Ishikawa (cell line): ENCODE data around the gene TBX2.
A peak's percentile ranks its signal among the peaks of the same experiment; 100 is the strongest.

Experiments used
- CEBPB ChIP-seq: IDR thresholded peaks from 2 replicates; pipeline ENCODE4 v1.6.1; 2012
- CREB1 ChIP-seq: IDR thresholded peaks from 2 replicates; pipeline ENCODE4 v1.6.1; 2012; ENCODE audit warnings: low read depth
- EGR1 ChIP-seq: IDR thresholded peaks from 2 replicates; pipeline ENCODE4 v1.6.1; 2012
- EP300 ChIP-seq: IDR thresholded peaks from 2 replicates; pipeline ENCODE4 v1.6.1; 2012; ENCODE audit warnings: borderline replicate concordance
- FOXM1 ChIP-seq: IDR thresholded peaks from 2 replicates; pipeline ENCODE4 v1.6.1; 2012; ENCODE audit warnings: low read depth, borderline replicate concordance
- MAX ChIP-seq: IDR thresholded peaks from 2 replicates; pipeline ENCODE4 v1.6.1; 2012
- NFIC ChIP-seq: IDR thresholded peaks from 2 replicates; pipeline ENCODE4 v1.6.1; 2012
- RAD21 ChIP-seq: IDR thresholded peaks from 2 replicates; pipeline ENCODE4 v1.6.1; 2012; ENCODE audit warnings: low read depth
- REST ChIP-seq: IDR thresholded peaks from 2 replicates; pipeline ENCODE4 v1.6.1; 2012; ENCODE audit warnings: low read depth, mild to moderate bottlenecking
- TAF1 ChIP-seq: IDR thresholded peaks from 2 replicates; pipeline ENCODE4 v1.6.1; 2012; ENCODE audit warnings: low read depth, mild to moderate bottlenecking
- TCF12 ChIP-seq: IDR thresholded peaks from 2 replicates; pipeline ENCODE4 v1.6.1; 2012; ENCODE audit warnings: low read depth
- TEAD4 ChIP-seq: IDR thresholded peaks from 2 replicates; pipeline ENCODE4 v1.6.1; 2012
- USF1 ChIP-seq: IDR thresholded peaks from 2 replicates; pipeline ENCODE4 v1.6.1; 2012
- YY1 ChIP-seq: IDR thresholded peaks from 2 replicates; pipeline ENCODE4 v1.6.1; 2012; ENCODE audit warnings: low read depth
- ZBTB7A ChIP-seq: IDR thresholded peaks from 2 replicates; pipeline ENCODE4 v1.6.1; 2012; ENCODE audit warnings: low read depth

The TBX2 gene

GRCh38 chr17:61423967-61424649, 24.5 kb downstream of the TBX2 start:
- TF ChIP-seq CEBPB (no peak), TEAD4 (no peak), USF1 (no peak), TCF12 (no peak), REST (no peak), TAF1 (no peak), RAD21 (no peak), EGR1 (no peak), FOXM1 (no peak), YY1 (no peak), CREB1 (no peak), MAX (no peak), ZBTB7A (no peak), NFIC (no peak), EP300 (no peak)

- no peak for TF ChIP-seq YY1
- TF ChIP-seq RAD21: peak; percentile 51
Measured at GRCh38 chr17:61425682-61426481, 26.2 kb downstream of the TBX2 start.

GRCh38 chr17:61426482-61427304, 27.1 kb downstream of the TBX2 start:
- no peak for TF ChIP-seq TEAD4
- TF ChIP-seq NFIC: no peak
- no peak for TF ChIP-seq TAF1
- no peak for TF ChIP-seq FOXM1
- TF ChIP-seq TCF12: no peak
- no peak for TF ChIP-seq MAX
- TF ChIP-seq USF1: no peak
- no peak for TF ChIP-seq RAD21
- TF ChIP-seq REST: no peak

- no peak for TF ChIP-seq YY1
- TF ChIP-seq ZBTB7A: no peak
- TF ChIP-seq FOXM1: no peak
- TF ChIP-seq USF1: no peak
- TF ChIP-seq TEAD4: no peak
- no peak for TF ChIP-seq EP300
- no peak for TF ChIP-seq CEBPB
- TF ChIP-seq TAF1: no peak
Measured at GRCh38 chr17:61427567-61427966, 27.9 kb downstream of the TBX2 start.

GRCh38 chr17:61429274-61429673, 29.6 kb downstream of the TBX2 start:
- TF ChIP-seq YY1 (no peak), ZBTB7A (no peak), MAX (no peak), TEAD4 (no peak), CREB1 (no peak), FOXM1 (no peak), TCF12 (no peak), TAF1 (no peak), REST (no peak), CEBPB (no peak), RAD21 (no peak), NFIC (no peak), EGR1 (no peak), EP300 (no peak), USF1 (no peak)
